Measurements from ENCODE around the gene COPA. TPM values are rescaled to one million over a fixed set of nuclear protein-coding genes. Genes with fewer than 3 reads are reported as not detected.

Gene COPA
- total and polyA plus RNA-seq, 2 donors (not counting 3 experiments of a cell fraction or from before 2014, with no cell fraction given): 127 to 185 TPM

DNA sequence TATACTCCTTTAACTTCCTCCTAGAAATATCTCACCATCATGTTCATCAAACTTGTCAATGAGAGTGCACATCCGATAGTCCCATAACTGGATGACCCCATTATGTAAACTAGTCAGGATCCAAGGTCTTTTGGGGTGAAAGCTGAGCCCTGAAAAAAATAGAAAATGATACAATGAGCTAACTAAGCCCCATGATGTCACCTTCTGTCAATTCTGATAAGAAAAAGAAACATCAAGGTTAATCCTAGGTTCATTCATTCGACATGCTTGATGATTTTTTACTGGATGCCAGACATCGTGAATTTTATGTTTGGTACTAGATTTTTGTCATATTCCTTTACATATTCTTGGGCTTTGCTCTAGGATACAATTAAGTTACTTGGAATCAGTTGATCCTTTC is 2.9 kb downstream of the COPA start:
- DNase-seq (ENCODE audit: low read depth, low spot score): no peak
- peak overlapping the region; percentile 6 for H3K9ac ChIP-seq (replicated peaks; ENCODE audit: extremely low read depth, insufficient read depth, low read length)
- H3K9me1 ChIP-seq (replicated peaks; ENCODE audit: control insufficient read depth, extremely low read depth, insufficient read depth, low read length): no peaks in the 10 kb centered on the region
- ChIA-PET POLR2A (no interaction called here), CTCF (interaction anchor here (1.3 to 2.4 kb wide), 7 partner anchors 12 to 262 kb away, joined by 4 to 17 read pairs (median 6); no protein-coding TSS in a partner anchor)
- H3K27me3 ChIP-seq (ENCODE audit: control insufficient read depth in 2 of 2, insufficient read depth in 2 of 2, low read length in 2 of 2): no peaks in the 10 kb centered on the region
- dilution Hi-C loops (cut with MboI; ENCODE audit: extremely low pct_ligation_motif_present, low sequenced_read_pairs): no loop called here
- intact Hi-C loops (cut with micrococcal nuclease): loop anchor here (5.0 kb wide), 2 partner anchors 33 to 133 kb away; partner anchors contain the start of gene PEA15
- no peak for FAIRE-seq
- TF ChIP-seq MYC (IDR thresholded peaks at IDR 0.05; ENCODE audit: low read depth, low read length): no peak
- TF ChIP-seq, protein P1, sequence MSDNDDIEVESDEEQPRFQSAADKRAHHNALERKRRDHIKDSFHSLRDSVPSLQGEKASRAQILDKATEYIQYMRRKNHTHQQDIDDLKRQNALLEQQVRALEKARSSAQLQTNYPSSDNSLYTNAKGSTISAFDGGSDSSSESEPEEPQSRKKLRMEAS (IDR thresholded peaks at IDR 0.05; ENCODE audit: insufficient read depth, insufficient read length): no peak
- peaks cover 36% of the 10 kb centered on the region for H3K4me1 ChIP-seq (ENCODE audit: control insufficient read depth, extremely low read depth, insufficient read depth, low read length)
- peaks cover 7 to 16% of the 10 kb centered on the region in 2 experiments for H3K36me3 ChIP-seq (ENCODE audit: control insufficient read depth in 2 of 2, extremely low read depth in 1 of 2, insufficient read depth in 2 of 2, low read length in 2 of 2)
- peak overlapping the region in 1 of 3 experiments; percentile 12 for H3K4me3 ChIP-seq (replicated peaks in 1 of 3; ENCODE audit: insufficient read depth in 1 of 3, low read depth in 1 of 3, low read length in 3 of 3)
- no peaks in the 10 kb centered on the region for H3K9me3 ChIP-seq (replicated peaks; ENCODE audit: control insufficient read depth, insufficient read depth, low read length)
- H2AFZ ChIP-seq (ENCODE audit: low read depth, low read length): no peak overlapping the region
- BruUV-seq (replicated peaks): no TSS peak
- peaks cover 3% of the 10 kb centered on the region for H4K20me1 ChIP-seq (replicated peaks; ENCODE audit: control insufficient read depth, extremely low read depth, insufficient read depth, low read length)
- H3K4me2 ChIP-seq (ENCODE audit: insufficient read depth, low read length): peak overlapping the region; percentile 78
- H3K79me2 ChIP-seq (ENCODE audit: control insufficient read depth, insufficient read depth, low read length): peaks cover 82% of the 10 kb centered on the region
- peak overlapping the region; percentile 54 for H3K27ac ChIP-seq (ENCODE audit: insufficient read depth, low read depth, low read length)

DNA sequence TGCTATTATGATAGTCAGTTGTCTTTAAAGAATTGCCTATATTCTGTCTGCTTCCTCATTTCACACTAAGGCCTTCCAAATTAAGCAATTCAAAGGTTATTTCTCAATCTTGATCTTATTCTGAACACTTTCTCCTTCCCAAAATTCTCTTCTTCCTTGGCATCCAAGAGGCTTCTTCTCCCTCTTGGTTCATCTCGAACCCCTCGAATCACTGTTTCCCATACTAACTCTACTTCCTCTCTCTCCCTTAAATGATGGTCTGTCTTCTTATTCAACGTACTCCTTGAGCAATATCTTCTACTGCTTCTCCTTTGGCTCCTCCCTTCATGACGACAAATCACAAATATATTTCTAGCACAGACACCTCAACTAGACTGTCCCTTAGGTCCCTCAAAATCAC is 4.5 kb downstream of the COPA start:
- Histone ChIP-seq H4K20me1 (replicated peaks; ENCODE audit: control insufficient read depth, extremely low read depth, insufficient read depth, low read length) (peaks cover 3% of the 10 kb centered on the region), H3K36me3 (ENCODE audit: control insufficient read depth in 2 of 2, extremely low read depth in 1 of 2, insufficient read depth in 2 of 2, low read length in 2 of 2) (peaks cover 10 to 24% of the 10 kb centered on the region in 2 experiments), H2AFZ (ENCODE audit: low read depth, low read length) (no peak overlapping the region), H3K4me2 (ENCODE audit: insufficient read depth, low read length) (no peak overlapping the region), H3K27ac (ENCODE audit: insufficient read depth, low read depth, low read length) (no peak overlapping the region), H3K4me3 (replicated peaks in 1 of 3; ENCODE audit: insufficient read depth in 1 of 3, low read depth in 1 of 3, low read length in 3 of 3) (no peak overlapping the region), H3K79me2 (ENCODE audit: control insufficient read depth, insufficient read depth, low read length) (peaks cover 77% of the 10 kb centered on the region), H3K9me1 (replicated peaks; ENCODE audit: control insufficient read depth, extremely low read depth, insufficient read depth, low read length) (no peaks in the 10 kb centered on the region), H3K4me1 (ENCODE audit: control insufficient read depth, extremely low read depth, insufficient read depth, low read length) (peaks cover 31% of the 10 kb centered on the region), H3K9ac (replicated peaks; ENCODE audit: extremely low read depth, insufficient read depth, low read length) (no peak overlapping the region), H3K9me3 (replicated peaks; ENCODE audit: control insufficient read depth, insufficient read depth, low read length) (no peaks in the 10 kb centered on the region), H3K27me3 (ENCODE audit: control insufficient read depth in 2 of 2, insufficient read depth in 2 of 2, low read length in 2 of 2) (no peaks in the 10 kb centered on the region)
- BruUV-seq (replicated peaks): no TSS peak
- TF ChIP-seq POLR2AphosphoS5 (IDR thresholded peaks at IDR 0.05; ENCODE audit: insufficient read depth, low read depth, low read length) (no peak), GATA2 (IDR thresholded peaks at IDR 0.05; ENCODE audit: insufficient read depth, insufficient read length, low read depth, low read length) (no peak), FOS (IDR thresholded peaks at IDR 0.05; ENCODE audit: borderline replicate concordance, insufficient read depth, low read length) (no peak), POLR2A (IDR thresholded peaks at IDR 0.05; ENCODE audit: low read depth, low read length) (no peak), JUN (IDR thresholded peaks at IDR 0.05; ENCODE audit: borderline replicate concordance, insufficient read depth, insufficient read length, low read depth) (no peak), MYC (IDR thresholded peaks at IDR 0.05; ENCODE audit: low read depth, low read length) (no peak), EZH2 (IDR thresholded peaks at IDR 0.05; ENCODE audit: borderline replicate concordance, low read depth, low read length, severe bottlenecking) (no peak)
- TF ChIP-seq, protein P2, sequence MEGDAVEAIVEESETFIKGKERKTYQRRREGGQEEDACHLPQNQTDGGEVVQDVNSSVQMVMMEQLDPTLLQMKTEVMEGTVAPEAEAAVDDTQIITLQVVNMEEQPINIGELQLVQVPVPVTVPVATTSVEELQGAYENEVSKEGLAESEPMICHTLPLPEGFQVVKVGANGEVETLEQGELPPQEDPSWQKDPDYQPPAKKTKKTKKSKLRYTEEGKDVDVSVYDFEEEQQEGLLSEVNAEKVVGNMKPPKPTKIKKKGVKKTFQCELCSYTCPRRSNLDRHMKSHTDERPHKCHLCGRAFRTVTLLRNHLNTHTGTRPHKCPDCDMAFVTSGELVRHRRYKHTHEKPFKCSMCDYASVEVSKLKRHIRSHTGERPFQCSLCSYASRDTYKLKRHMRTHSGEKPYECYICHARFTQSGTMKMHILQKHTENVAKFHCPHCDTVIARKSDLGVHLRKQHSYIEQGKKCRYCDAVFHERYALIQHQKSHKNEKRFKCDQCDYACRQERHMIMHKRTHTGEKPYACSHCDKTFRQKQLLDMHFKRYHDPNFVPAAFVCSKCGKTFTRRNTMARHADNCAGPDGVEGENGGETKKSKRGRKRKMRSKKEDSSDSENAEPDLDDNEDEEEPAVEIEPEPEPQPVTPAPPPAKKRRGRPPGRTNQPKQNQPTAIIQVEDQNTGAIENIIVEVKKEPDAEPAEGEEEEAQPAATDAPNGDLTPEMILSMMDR (IDR thresholded peaks at IDR 0.05; ENCODE audit: extremely low read depth in 1 of 2, insufficient read depth in 1 of 2, low read depth in 1 of 2, low read length in 2 of 2): no peak
- TF ChIP-seq, protein P1 (IDR thresholded peaks at IDR 0.05; ENCODE audit: insufficient read depth, insufficient read length): no peak
- DNase-seq (ENCODE audit: low read depth, low spot score): no peak
- ChIA-PET CTCF (interaction anchor here (0.6 to 2.4 kb wide), 6 partner anchors 16 to 94 kb away, joined by 3 to 17 read pairs (median 7); partner anchors contain the start of gene PEX19), POLR2A (no interaction called here)
- dilution Hi-C loops (cut with MboI; ENCODE audit: extremely low pct_ligation_motif_present, low sequenced_read_pairs): no loop called here
- intact Hi-C loops (cut with micrococcal nuclease): no loop called here
- FAIRE-seq: no peak

Data from endothelial cell of umbilical vein (primary cell).